Activated CD4-positive, alpha-beta T cell treated with anti-CD3 and anti-CD28 coated beads, Interleukin-2, amount 10 ng/mL, durations not matched to agents 24 days and 14 days (primary cell): ENCODE measurements around the gene GALNT2. TPM values are rescaled to one million over a fixed set of nuclear protein-coding genes. Genes with fewer than 3 reads are reported as not detected.

Experiments used
- DNase-seq: peaks from one replicate; pipeline ENCODE4 v3.0.0; 2022
- H3K27ac Mint-ChIP-seq: one replicate; pipeline ENCODE4 v1.8.0; 2022; ENCODE audit warnings: mild to moderate bottlenecking, mixed read lengths
- H3K27me3 Mint-ChIP-seq: one replicate; pipeline ENCODE4 v1.8.0; 2022; ENCODE audit warnings: mixed read lengths
- H3K36me3 Mint-ChIP-seq: one replicate; pipeline ENCODE4 v1.8.0; 2022; ENCODE audit warnings: low read depth, mild to moderate bottlenecking, mixed read lengths
- H3K4me1 Mint-ChIP-seq: one replicate; pipeline ENCODE4 v1.8.0; 2021; ENCODE audit warnings: mixed read lengths
- H3K4me3 Mint-ChIP-seq: one replicate; pipeline ENCODE4 v1.8.0; 2022; ENCODE audit warnings: mild to moderate bottlenecking, moderate library complexity, mixed read lengths
- H3K9me3 Mint-ChIP-seq: one replicate; pipeline ENCODE4 v1.8.0; 2021; ENCODE audit warnings: mixed read lengths
- intact Hi-C: fragments of 100-400 bp; cut with micrococcal nuclease; formaldehyde crosslinking; loops from one replicate; pipeline ENCODE4 v1.15.1; 2023
- total RNA-seq: library from RNA; stranded (reverse); gene quantifications from 2 replicates; pipeline ENCODE4 v1.2.3, GENCODE V29; 2022

GALNT2 gene
- total RNA-seq, 1 donor from 2014 or later, result 72.4 TPM

DNA sequence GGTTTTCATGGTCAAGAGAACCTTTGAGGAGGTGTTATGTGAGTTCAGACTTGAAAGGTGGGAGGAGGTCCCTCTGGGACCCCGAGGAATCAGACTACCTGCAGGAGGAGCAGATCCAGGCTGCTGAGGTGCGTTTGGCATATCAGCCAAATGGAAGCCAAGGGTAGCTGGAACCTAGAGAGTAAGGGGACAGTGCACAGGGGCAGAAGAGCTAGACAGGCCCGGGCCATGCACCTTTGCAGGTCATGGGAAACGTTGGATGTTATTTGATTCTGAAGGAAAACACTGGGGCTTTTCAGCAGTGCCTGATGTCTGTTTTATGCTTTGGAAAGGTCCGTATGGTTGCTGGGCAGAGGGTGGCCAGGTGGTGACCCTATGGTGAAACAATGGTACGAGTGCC lies 189.9 kb downstream of the GALNT2 start:
- no peaks in the 10 kb centered on the region for H3K9me3 Mint-ChIP-seq
- H3K4me3 Mint-ChIP-seq, result no peak overlapping the region
- intact Hi-C loops, result no loop called here
- peaks cover 44% of the 10 kb centered on the region for H3K36me3 Mint-ChIP-seq
- H3K4me1 Mint-ChIP-seq, result peaks cover 4% of the 10 kb centered on the region
- no peak overlapping the region for H3K27ac Mint-ChIP-seq
- DNase-seq, result no peak
- no peaks in the 10 kb centered on the region for H3K27me3 Mint-ChIP-seq

DNA sequence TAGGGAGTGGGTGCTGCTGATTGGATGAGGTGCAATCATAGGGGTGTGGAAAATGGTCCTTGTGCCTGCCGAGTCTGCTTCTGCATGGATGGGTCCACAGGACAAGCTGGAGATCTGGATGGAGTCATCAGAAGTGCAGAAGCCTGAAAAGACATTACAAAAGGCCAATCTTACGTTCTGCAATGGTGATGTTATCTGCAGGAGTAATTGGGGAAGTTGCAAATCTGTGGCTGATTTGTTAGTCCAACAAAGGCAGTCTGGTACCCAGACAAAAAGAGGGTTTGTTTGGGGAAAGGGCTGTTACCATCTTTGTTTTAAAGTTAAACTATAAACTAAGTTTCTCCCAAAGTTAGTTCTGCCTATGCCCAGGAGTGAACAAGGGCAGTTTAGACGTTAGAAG lies 192.6 kb downstream of the GALNT2 start:
- no peak overlapping the region for H3K4me3 Mint-ChIP-seq
- no peak for DNase-seq
- peaks cover 46% of the 10 kb centered on the region for H3K36me3 Mint-ChIP-seq
- intact Hi-C loops, result no loop called here
- H3K27me3 Mint-ChIP-seq, result no peaks in the 10 kb centered on the region
- H3K27ac Mint-ChIP-seq, result no peak overlapping the region
- no peaks in the 10 kb centered on the region for H3K9me3 Mint-ChIP-seq
- no peaks in the 10 kb centered on the region for H3K4me1 Mint-ChIP-seq

DNA sequence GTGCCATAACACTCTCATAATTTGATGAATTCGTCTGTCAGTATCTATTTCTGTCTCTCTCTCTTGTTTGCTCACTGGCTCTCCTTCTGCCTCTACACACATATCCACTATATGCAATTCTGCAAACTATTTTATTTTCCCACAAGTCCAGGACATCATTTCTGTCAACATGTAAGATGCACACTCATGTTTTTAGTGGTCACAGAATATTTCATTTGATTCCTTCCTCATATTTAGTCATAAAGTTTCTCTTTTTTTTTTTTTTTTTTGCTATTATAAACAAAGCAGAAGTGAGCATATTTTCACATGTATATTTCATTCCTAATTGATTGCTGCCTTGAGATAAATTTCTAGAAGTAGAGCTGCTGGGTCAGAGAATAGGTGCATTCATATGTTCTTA lies 193.8 kb downstream of the GALNT2 start:
- no peak overlapping the region for H3K4me3 Mint-ChIP-seq
- H3K9me3 Mint-ChIP-seq, result no peaks in the 10 kb centered on the region
- no peak for DNase-seq
- no peaks in the 10 kb centered on the region for H3K27me3 Mint-ChIP-seq
- peaks cover 48% of the 10 kb centered on the region for H3K36me3 Mint-ChIP-seq
- no peaks in the 10 kb centered on the region for H3K4me1 Mint-ChIP-seq
- H3K27ac Mint-ChIP-seq, result no peak overlapping the region
- intact Hi-C loops, result no loop called here

DNA sequence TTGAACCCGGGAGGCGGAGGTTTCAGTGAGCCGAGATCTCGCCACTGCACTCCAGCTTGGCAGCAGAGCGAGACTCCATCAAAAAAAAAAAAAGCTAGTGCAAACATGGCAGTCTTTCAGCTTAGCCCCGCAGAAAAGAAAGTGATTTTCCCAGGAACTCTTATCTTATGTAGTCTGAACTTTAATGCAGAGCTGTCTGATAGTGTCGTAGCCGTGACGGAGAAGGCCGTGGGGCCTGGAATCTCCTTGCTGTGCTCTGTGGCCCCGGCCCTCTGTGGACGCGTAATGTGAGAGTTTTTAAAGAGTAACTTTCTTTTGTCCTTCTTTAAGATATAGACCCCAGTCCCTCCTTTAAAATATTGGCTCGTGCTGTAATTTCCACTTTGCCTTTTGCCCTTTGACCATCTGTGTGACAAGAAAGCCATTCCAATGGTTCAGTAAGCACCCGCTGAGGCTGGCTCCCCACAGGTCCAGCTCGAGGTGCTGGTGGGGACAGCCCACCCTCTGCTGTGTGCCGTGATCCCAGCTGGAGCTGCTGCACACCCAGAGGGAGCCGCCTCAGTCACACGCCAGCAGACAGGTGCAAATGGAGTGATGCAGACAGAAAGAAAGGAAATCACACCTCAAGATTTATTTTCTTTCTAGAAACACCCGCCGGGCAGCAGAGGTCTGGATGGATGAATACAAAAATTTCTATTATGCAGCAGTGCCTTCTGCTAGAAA lies 195.1 kb downstream of the GALNT2 start:
- Mint-ChIP-seq H3K27ac (no peak overlapping the region), H3K36me3 (peaks cover 45% of the 10 kb centered on the region)
- intact Hi-C loops, result no loop called here

DNA sequence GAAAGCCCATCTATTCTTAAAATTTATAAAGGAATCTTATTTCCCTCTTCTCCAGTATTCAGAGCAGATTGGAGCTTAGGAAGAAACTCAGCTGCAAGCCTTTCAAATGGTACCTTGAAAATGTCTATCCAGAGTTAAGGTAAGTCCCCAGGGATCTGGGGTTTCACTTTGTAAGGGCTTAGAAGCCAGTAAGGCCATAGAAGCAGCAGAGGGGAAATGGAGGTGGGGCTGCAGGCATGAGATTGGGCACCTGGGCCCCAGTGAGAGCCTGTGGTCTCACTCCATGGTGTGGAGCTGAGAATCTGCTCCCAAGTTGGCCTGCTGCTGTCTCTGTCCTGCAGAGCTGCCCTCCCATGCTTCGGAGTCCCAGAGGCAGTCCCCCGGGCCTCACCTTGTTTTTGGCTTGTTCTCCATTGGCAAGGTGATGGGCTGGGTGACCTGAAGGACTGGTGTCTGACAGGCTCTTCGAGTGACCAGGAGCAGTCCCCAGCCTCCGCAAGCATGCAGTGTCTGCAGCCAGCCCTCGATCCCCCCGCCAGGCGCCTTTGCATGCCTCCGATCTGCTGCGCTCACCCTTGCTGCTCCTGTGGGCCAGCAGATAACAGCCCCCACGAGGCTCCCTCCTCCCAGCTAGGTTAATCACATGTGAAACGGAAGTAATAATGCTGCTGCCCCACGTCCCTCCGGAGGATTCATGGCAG lies 196.0 kb downstream of the GALNT2 start:
- DNase-seq, result no peak
- H3K4me1 Mint-ChIP-seq, result no peaks in the 10 kb centered on the region
- H3K9me3 Mint-ChIP-seq, result no peaks in the 10 kb centered on the region
- no peaks in the 10 kb centered on the region for H3K27me3 Mint-ChIP-seq
- H3K27ac Mint-ChIP-seq, result no peak overlapping the region
- intact Hi-C loops, result no loop called here
- peaks cover 42% of the 10 kb centered on the region for H3K36me3 Mint-ChIP-seq
- H3K4me3 Mint-ChIP-seq, result no peak overlapping the region

More for the DNA sequence above, 195.1 kb downstream of the GALNT2 start:
- no peak for DNase-seq
- H3K9me3 Mint-ChIP-seq, result no peaks in the 10 kb centered on the region
- H3K4me1 Mint-ChIP-seq, result no peaks in the 10 kb centered on the region
- H3K27me3 Mint-ChIP-seq, result no peaks in the 10 kb centered on the region
- H3K4me3 Mint-ChIP-seq, result no peak overlapping the region

DNA sequence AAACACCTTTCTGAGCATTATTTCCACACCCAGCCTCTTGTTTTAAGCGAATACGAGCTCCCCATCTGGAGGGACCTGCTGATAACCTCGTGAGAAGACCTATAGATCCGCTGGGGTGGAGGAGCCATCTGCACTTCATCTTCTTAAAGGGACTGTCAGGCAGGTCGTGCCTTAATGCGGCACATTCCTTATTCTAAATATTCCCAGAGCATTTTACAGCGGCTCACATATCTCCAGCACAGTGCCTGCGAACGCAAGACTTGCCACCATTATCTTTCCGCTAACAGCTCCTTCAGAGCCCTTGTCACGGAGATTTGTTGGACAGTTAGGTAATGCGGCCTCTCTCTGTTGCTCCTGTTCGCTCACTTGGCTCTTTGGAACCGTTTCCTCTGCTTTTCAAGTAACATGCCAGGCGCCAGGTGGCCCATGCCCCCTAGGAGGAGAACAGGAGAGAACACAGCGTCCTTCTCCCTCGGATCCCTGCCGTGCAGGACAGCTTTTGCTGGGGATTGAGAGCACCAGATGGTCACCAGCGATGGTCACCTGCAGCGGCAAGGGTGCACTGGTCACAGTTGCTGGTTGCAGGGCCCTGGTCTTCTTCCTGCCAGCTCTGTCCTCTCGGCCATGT lies 196.6 kb downstream of the GALNT2 start:
- Mint-ChIP-seq H3K27me3 (no peaks in the 10 kb centered on the region), H3K36me3 (peaks cover 38% of the 10 kb centered on the region), H3K4me3 (no peak overlapping the region), H3K4me1 (peaks cover under 1% of the 10 kb centered on the region), H3K27ac (no peak overlapping the region), H3K9me3 (no peaks in the 10 kb centered on the region)
- intact Hi-C loops, result no loop called here
- DNase-seq, result no peak

DNA sequence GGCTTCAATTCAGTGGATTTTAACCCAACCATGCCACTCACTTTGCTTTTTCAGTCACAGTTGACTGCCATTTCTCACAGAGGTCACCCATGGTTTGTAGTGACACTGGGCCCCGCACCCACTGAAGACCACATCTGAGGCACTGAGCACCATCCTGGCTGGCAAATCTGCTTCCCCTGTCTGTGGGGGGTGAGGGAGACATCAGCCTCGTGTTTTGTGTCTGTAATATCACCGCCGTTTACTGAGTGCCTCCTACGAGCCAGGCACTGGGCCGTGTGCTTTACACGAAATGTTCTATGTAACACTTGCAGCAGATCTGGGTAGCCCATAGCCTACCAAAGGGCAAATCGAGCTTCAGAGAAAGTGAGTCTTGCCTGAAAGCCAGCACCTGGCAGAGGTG lies 197.3 kb downstream of the GALNT2 start:
- H3K9me3 Mint-ChIP-seq, result no peaks in the 10 kb centered on the region
- H3K4me3 Mint-ChIP-seq, result no peak overlapping the region

DNA sequence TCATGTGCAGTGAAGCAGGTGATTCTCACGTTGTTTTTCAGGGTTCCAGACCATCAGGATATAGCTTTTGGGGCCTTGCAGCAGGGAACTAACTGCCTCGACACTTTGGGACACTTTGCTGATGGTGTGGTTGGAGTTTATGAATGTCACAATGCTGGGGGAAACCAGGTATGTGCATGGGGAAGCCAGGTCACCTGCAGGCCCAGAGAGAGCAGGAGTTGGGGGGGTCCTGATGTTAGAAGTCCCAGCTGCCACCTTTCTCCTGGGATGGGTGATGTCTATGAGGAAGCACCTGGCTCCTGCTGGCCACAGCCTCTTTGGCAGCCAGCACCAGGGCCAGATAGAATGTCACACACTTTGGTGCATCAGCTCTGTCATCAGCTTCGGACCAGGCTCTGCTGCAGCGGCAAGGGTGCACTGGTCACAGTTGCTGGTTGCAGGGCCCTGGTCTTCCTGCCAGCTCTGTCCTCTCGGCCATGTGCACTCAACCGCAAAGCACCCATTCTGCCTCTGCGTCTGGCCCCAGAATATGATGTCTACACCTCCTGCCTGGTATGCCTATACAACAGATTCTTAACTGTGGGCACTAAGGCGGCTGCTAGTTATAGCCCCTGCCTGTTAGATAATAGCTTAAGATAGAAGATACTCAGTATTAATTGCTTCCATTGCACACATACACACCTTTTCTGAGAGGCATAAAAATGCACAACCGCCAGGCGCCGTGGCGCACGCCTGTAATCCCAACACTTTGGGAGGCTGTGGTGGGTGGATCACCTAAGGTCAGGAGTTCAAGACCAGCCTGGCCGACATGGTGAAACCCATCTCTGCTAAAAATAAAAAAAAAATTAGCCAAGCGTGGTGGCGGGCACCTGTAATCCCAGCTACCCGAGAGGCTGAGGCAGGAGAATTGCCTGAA lies 198.4 kb downstream of the GALNT2 start:
- intact Hi-C loops, result no loop called here
- peaks cover 8% of the 10 kb centered on the region for H3K4me1 Mint-ChIP-seq
- H3K4me3 Mint-ChIP-seq, result no peak overlapping the region
- H3K27me3 Mint-ChIP-seq, result no peaks in the 10 kb centered on the region
- DNase-seq, result no peak
- H3K27ac Mint-ChIP-seq, result no peak overlapping the region
- H3K9me3 Mint-ChIP-seq, result no peaks in the 10 kb centered on the region
- H3K36me3 Mint-ChIP-seq, result peaks cover 29% of the 10 kb centered on the region

More for the DNA sequence above, 197.3 kb downstream of the GALNT2 start:
- peaks cover 33% of the 10 kb centered on the region for H3K36me3 Mint-ChIP-seq
- intact Hi-C loops, result no loop called here
- no peak for DNase-seq
- H3K27ac Mint-ChIP-seq, result no peak overlapping the region
- peaks cover 3% of the 10 kb centered on the region for H3K4me1 Mint-ChIP-seq
- H3K27me3 Mint-ChIP-seq, result no peaks in the 10 kb centered on the region

DNA sequence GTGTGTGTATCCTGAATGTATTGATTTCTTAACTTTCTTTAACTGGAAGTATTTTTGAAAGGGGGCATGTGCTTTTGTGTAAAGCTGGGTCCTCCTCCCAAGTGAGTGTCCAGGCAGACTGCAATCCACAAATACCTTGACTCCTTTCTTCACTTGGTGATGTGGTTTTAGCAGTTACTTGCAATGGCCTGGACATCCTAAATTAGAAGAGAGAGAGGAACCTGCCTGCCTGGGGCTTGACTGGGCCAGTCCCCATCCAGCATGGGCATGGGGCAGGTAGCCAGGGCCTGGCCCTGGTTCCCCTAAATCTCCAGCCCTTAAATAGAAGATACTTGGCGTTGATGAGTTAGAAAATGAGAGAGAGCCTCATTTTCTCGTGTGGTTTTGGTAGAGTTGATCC lies 199.4 kb downstream of the GALNT2 start:
- Mint-ChIP-seq H3K9me3 (no peaks in the 10 kb centered on the region), H3K4me3 (no peak overlapping the region), H3K36me3 (peaks cover 31% of the 10 kb centered on the region), H3K27ac (peak overlapping the region; percentile 21), H3K4me1 (peaks cover 18% of the 10 kb centered on the region), H3K27me3 (no peaks in the 10 kb centered on the region)
- intact Hi-C loops, result no loop called here
- no peak for DNase-seq

DNA sequence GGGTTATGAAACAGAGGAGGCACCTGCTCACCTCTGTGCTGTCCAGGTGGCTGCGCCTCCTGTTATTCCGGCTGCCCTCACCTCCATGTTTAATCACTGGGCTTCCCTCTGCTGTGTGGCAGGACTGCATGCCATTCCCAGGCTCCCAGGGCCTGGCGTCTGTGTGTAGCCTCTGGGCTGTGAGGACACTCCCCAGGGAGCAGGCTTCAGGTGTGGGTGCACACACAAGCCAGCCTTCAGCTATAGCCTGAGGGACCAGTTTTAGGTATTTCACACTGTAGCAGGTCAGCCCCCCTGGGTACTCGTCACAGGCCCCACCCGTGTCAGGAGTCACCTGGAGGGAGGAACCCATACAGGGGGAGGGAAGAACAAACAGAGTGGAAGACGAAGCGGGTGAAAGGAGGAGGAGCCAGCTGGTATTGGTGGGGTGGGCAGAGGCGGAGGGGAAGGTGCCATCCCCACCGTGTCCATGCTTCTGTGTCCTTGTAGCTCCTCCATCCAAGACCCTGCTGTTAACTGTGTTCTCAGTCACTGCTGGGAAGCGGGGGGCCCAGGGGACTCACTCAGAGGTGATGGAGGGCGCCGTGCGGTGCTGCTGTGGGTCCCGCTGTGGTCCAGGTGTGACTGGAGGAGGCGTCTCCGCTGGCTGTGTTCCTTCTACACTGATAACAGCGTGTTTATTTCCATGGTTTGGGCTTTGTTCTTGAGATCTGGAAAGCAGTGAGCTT lies 200.5 kb downstream of the GALNT2 start:
- Mint-ChIP-seq H3K4me3 (no peak overlapping the region), H3K36me3 (peaks cover 29% of the 10 kb centered on the region), H3K4me1 (peaks cover 21% of the 10 kb centered on the region), H3K9me3 (no peaks in the 10 kb centered on the region), H3K27ac (peak overlapping the region; percentile 21), H3K27me3 (no peaks in the 10 kb centered on the region)
- intact Hi-C loops, result loop anchor here (2.0 kb wide), 1 partner anchor 81 kb away; no protein-coding TSS in a partner anchor
- no peak for DNase-seq

DNA sequence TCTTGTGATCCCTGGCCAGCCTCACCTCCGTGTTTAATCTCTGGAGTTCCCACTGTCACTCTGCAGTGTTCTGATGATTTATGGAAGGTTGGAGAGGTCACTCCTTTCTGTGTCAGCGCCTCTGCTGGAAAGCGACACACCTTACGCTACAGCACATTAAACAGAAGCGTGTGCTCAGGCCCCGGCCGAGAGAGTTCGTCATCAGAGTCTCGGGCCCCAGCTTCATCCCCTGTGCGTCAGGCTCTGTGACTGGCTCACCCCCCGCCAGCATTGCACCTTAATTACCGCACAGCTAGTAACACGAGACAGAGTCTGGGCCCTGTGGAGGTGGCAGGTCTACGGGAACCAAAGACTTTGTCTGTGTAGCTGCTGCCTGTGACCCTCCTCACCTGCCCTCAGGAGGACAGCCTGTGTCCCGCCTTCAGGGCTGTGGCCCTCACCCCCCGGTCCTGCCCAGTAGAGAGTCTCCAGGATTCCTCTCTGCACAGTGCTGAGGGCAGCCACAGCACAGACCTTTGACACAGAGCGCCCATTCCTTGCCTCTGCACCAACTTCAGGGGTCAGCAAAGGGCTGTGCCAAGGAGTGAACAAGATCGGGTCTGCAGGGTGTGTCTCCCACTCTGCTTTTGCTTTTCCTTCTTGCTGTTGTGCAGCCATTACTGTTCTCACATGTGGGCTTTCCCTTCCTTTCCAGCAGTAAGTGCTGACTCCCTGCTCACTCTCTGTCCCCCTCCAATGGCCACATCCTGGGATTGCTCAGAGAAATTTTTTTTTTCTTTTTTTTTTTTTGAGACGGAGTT lies 201.5 kb downstream of the GALNT2 start:
- Mint-ChIP-seq H3K9me3 (no peaks in the 10 kb centered on the region), H3K27ac (peak overlapping the region; percentile 81), H3K4me3 (no peak overlapping the region), H3K27me3 (no peaks in the 10 kb centered on the region), H3K36me3 (peaks cover 28% of the 10 kb centered on the region), H3K4me1 (peaks cover 29% of the 10 kb centered on the region)
- DNase-seq, result peak; percentile 65
- intact Hi-C loops, result loop anchor here (2.0 kb wide), 1 partner anchor 82 kb away; no protein-coding TSS in a partner anchor

DNA sequence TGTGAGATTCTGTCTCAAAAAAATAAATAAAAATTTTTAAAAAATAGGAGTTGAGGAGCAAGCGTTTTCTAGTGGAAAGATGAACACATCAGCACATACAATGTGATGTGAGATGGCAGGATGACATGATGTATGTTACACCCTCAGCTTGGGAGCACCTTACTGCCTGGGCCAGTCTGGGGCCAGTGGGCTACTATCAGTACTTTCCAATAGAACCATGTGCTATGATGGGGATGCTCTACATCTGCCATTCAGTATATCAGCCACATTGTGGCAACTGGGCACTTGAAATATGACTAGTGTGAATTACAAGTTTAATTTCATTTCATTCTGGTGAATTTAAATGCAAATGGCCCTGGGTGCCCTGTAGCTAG lies 203.1 kb downstream of the GALNT2 start:
- Mint-ChIP-seq H3K27ac (peak overlapping the region; percentile 90), H3K36me3 (peaks cover 17% of the 10 kb centered on the region), H3K4me1 (peaks cover 36% of the 10 kb centered on the region), H3K27me3 (no peaks in the 10 kb centered on the region), H3K4me3 (peak overlapping the region; percentile 37), H3K9me3 (no peaks in the 10 kb centered on the region)
- intact Hi-C loops, result loop anchor here (1.0 to 10.0 kb wide), 6 partner anchors 19 to 201 kb away; no protein-coding TSS in a partner anchor
- DNase-seq, result no peak
